HCT116 (cell line): ENCODE data around the gene ST6GAL2. TPM values are rescaled to one million over a fixed set of nuclear protein-coding genes. Genes with fewer than 3 reads are reported as not detected.

ENCODE experiments used
- ATAC-seq: fragments of 200-7000 bp; cut with Tn5 transposase; 2 replicates; pipeline ENCODE4 v1.9.1; 2020; ENCODE audit warnings: mild to moderate bottlenecking, moderate library complexity
- BruUV-seq: library from RNA; stranded (reverse); fragments of 400-500 nt; replicated peaks from 2 replicates; lab custom pipeline; 2021; lab: Mats Ljungman, UMichigan
- CTCF ChIA-PET: fragments of 300-600 bp; sonication (Branson Sonifier 250); formaldehyde crosslinking; loops from one replicate; lab custom pipeline; 2021; ENCODE audit warnings: antibody characterized with exemption; lab: Charles Lee
- POLR2A ChIA-PET: fragments of 300-600, 350-600 bp; sonication (Branson Sonifier 250); formaldehyde crosslinking; loops from one replicate; lab custom pipeline; 2021; ENCODE audit warnings: antibody characterized with exemption; lab: Charles Lee
- RAD21 ChIA-PET, 2 experiments: fragments of 300-600 bp; sonication (Branson Sonifier 250); formaldehyde crosslinking; loops; one replicate each; lab custom pipeline; 2023; ENCODE audit warnings: low total read pairs in 2 of 2; ENCODE audit not compliant: uncharacterized antibody in 2 of 2, unreplicated experiment in 2 of 2, low non-redundant PET in 1 of 2; lab: Charles Lee
- DNase-seq: peaks from one replicate; pipeline ENCODE4 v3.0.0-alpha.2; 2010; ENCODE audit warnings: low read depth, low spot score
- H2AFZ ChIP-seq: fragments of 200-600 bp; shearing (Covaris generic), sonication (generic); 2 replicates; pipeline ENCODE4 v1.6.1; 2017; ENCODE audit warnings: low read depth, mixed run types, mixed read lengths, antibody characterized with exemption, low read length; ENCODE audit not compliant: poor library complexity, severe bottlenecking
- H3K27ac ChIP-seq: 2 replicates; pipeline ENCODE4 v1.5.1; 2012; ENCODE audit warnings: low read depth, low read length
- H3K27me3 ChIP-seq: fragments of 200-600 bp; sonication (generic); 2 replicates; pipeline ENCODE4 v1.6.1; 2016; ENCODE audit warnings: mixed run types, low read length, mixed read lengths; ENCODE audit not compliant: insufficient read depth
- H3K36me3 ChIP-seq, 2 experiments: fragments of 200-500 bp in 1 of 2; fragments of 200-600 bp in 1 of 2; sonication (Bioruptor generic) in 1 of 2; sonication (generic) in 1 of 2; 2 replicates each; pipeline versions ENCODE4 v1.5.1 to v1.6.1; 2014 to 2016; ENCODE audit warnings: low read length in 2 of 2, inconsistent platforms in 1 of 2, mixed read lengths in 1 of 2, mixed run types in 1 of 2; ENCODE audit not compliant: insufficient read depth in 2 of 2, control insufficient read depth in 1 of 2
- H3K4me1 ChIP-seq, 2 experiments: fragments of 200-600 bp in 1 of 2; sonication (generic) in 1 of 2; 2 replicates each; pipeline versions ENCODE4 v1.5.1 to v1.6.1; 2012 to 2017; ENCODE audit warnings: low read length in 2 of 2, inconsistent platforms in 1 of 2, mild to moderate bottlenecking in 1 of 2, mixed read lengths in 1 of 2, mixed run types in 1 of 2, moderate library complexity in 1 of 2; ENCODE audit not compliant: insufficient read depth in 2 of 2, control insufficient read depth in 1 of 2
- H3K4me2 ChIP-seq: fragments of 200-600 bp; sonication (generic); 2 replicates; pipeline ENCODE4 v1.6.1; 2017; ENCODE audit warnings: mixed run types, low read length, mixed read lengths
- H3K4me3 ChIP-seq, 2 experiments: fragments of 200-600 bp in 1 of 2; sonication (generic) in 1 of 2; replicated peaks in 1 of 2; 2 replicates each; pipeline ENCODE4 v1.5.1; 2011 to 2016; ENCODE audit warnings: low read length in 2 of 2, control low read depth in 1 of 2, low read depth in 1 of 2, mild to moderate bottlenecking in 1 of 2, mixed read lengths in 1 of 2, mixed run types in 1 of 2
- H3K79me2 ChIP-seq: fragments of 200-600 bp; sonication (generic); 2 replicates; pipeline ENCODE4 v1.6.1; 2017; ENCODE audit warnings: mild to moderate bottlenecking, mixed run types, low read length, moderate library complexity, mixed read lengths; ENCODE audit not compliant: insufficient read depth
- H3K9ac ChIP-seq: fragments of 200-600 bp; sonication (generic); 2 replicates; pipeline ENCODE4 v1.6.1; 2016; ENCODE audit warnings: low read length, mixed read lengths
- H3K9me2 ChIP-seq: fragments of 200-600 bp; sonication (generic), shearing (Covaris generic); 2 replicates; pipeline ENCODE4 v1.6.1; 2017; ENCODE audit warnings: mixed run types, mild to moderate bottlenecking, moderate library complexity; ENCODE audit not compliant: insufficient read depth
- H3K9me3 ChIP-seq, 2 experiments: fragments of 200-500 bp in 1 of 2; fragments of 200-600 bp in 1 of 2; sonication (Bioruptor generic) in 1 of 2; sonication (generic) in 1 of 2; 2 replicates each; pipeline ENCODE4 v1.6.1; 2014 to 2017; ENCODE audit warnings: low read length in 2 of 2, mixed read lengths in 2 of 2, inconsistent platforms in 1 of 2, low read depth in 1 of 2, mild to moderate bottlenecking in 1 of 2, mixed run types in 1 of 2, moderate library complexity in 1 of 2; ENCODE audit not compliant: control insufficient read depth in 1 of 2, insufficient read depth in 1 of 2
- H4K20me1 ChIP-seq: fragments of 200-600 bp; sonication (generic), shearing (Covaris generic); 2 replicates; pipeline ENCODE4 v1.6.1; 2017; ENCODE audit warnings: mixed run types, mild to moderate bottlenecking, moderate library complexity; ENCODE audit not compliant: insufficient read depth
- CBX3 ChIP-seq: IDR thresholded peaks from 2 replicates; pipeline ENCODE4 v1.6.1; 2012; ENCODE audit warnings: low read depth
- CEBPB ChIP-seq: IDR thresholded peaks from 2 replicates; pipeline ENCODE4 v1.6.1; 2012; ENCODE audit warnings: low read depth
- CTCF ChIP-seq, 3 experiments: fragments of 200-600 bp in 1 of 3; sonication (generic) in 1 of 3; IDR thresholded peaks in 2 of 3; conservative IDR thresholded peaks in 1 of 3; 2 replicates each; pipeline ENCODE4 v1.5.1; 2012 to 2017; ENCODE audit warnings: low read depth in 2 of 3, low read length in 2 of 3, antibody characterized with exemption in 1 of 3, borderline replicate concordance in 1 of 3, control low read depth in 1 of 3, mild to moderate bottlenecking in 1 of 3, mixed read lengths in 1 of 3, mixed run types in 1 of 3, moderate library complexity in 1 of 3; ENCODE audit not compliant: insufficient read depth in 1 of 3
- EGR1 ChIP-seq: IDR thresholded peaks from 2 replicates; pipeline ENCODE4 v1.6.1; 2012; ENCODE audit warnings: low read depth
- EZH2 ChIP-seq: fragments of 200-600 bp; sonication (generic); IDR thresholded peaks from 2 replicates; pipeline ENCODE4 v1.6.1; 2017; ENCODE audit warnings: antibody characterized with exemption, mixed run types
- EZH2phosphoT487 ChIP-seq: fragments of 200-600 bp; IDR thresholded peaks from 2 replicates; pipeline ENCODE4 v1.6.1; 2018; ENCODE audit warnings: antibody characterized with exemption, borderline replicate concordance
- FOSL1 ChIP-seq: IDR thresholded peaks from 2 replicates; pipeline ENCODE4 v1.6.1; 2012; ENCODE audit warnings: low read depth
- JUND ChIP-seq: IDR thresholded peaks from 2 replicates; pipeline ENCODE4 v1.6.1; 2012
- POLR2A ChIP-seq: IDR thresholded peaks from 2 replicates; pipeline ENCODE4 v1.7.0; 2011; ENCODE audit warnings: borderline replicate concordance; ENCODE audit not compliant: insufficient read depth, insufficient read length; ENCODE audit errors: extremely low read depth
- POLR2AphosphoS5 ChIP-seq: IDR thresholded peaks from 2 replicates; pipeline ENCODE4 v1.6.1; 2011; ENCODE audit warnings: mild to moderate bottlenecking, low read depth, low read length, moderate library complexity
- RAD21 ChIP-seq: IDR thresholded peaks from 2 replicates; pipeline ENCODE4 v1.6.1; 2012; ENCODE audit warnings: low read depth, mild to moderate bottlenecking
- SIN3A ChIP-seq: IDR thresholded peaks from 2 replicates; pipeline ENCODE4 v1.6.1; 2012; ENCODE audit warnings: low read depth
- SP1 ChIP-seq: IDR thresholded peaks from 2 replicates; pipeline ENCODE4 v1.6.1; 2012; ENCODE audit warnings: low read depth
- SRF ChIP-seq: IDR thresholded peaks from 2 replicates; pipeline ENCODE4 v1.6.1; 2012; ENCODE audit warnings: low read depth
- TCF7L2 ChIP-seq: IDR thresholded peaks from 2 replicates; pipeline ENCODE4 v1.7.0; 2011; ENCODE audit warnings: borderline replicate concordance, inconsistent platforms; ENCODE audit not compliant: insufficient read depth, insufficient read length; ENCODE audit errors: extremely low read depth
- YY1 ChIP-seq: IDR thresholded peaks from 2 replicates; pipeline ENCODE4 v1.6.1; 2011; ENCODE audit warnings: low read length, low read depth, moderate library complexity, mild to moderate bottlenecking; ENCODE audit not compliant: insufficient replicate concordance; ENCODE audit errors: extremely low read depth
- ZBTB33 ChIP-seq: IDR thresholded peaks from 2 replicates; pipeline ENCODE4 v1.6.1; 2011; ENCODE audit warnings: mild to moderate bottlenecking, low read length, moderate library complexity; ENCODE audit not compliant: insufficient replicate concordance; ENCODE audit errors: extremely low read depth
- ZNF274 ChIP-seq: fragments of 200-500 bp; sonication (Bioruptor generic); IDR thresholded peaks from 2 replicates; pipeline ENCODE4 v1.6.1; 2014; ENCODE audit warnings: mild to moderate bottlenecking, low read depth, low read length, inconsistent platforms
- intact Hi-C: fragments of 100-400 bp; cut with micrococcal nuclease; formaldehyde crosslinking; loops from 2 replicates; pipeline ENCODE4 v1.10.0; 2022
- total RNA-seq: library from RNA; stranded (reverse); gene quantifications from one replicate; pipeline ENCODE4 v1.2.1, GENCODE V29; 2021; ENCODE audit not compliant: unreplicated experiment

The ST6GAL2 gene
- total RNA-seq, 1 experiment from 2014 or later = not detected

GRCh38 chr2:106849253-106849652 is 36.7 kb downstream of the ST6GAL2 start:
- RAD21 ChIA-PET = no interaction called here
- no peaks in the 10 kb centered on the region for H4K20me1 ChIP-seq
- H3K4me2 ChIP-seq = no peak overlapping the region
- no peak overlapping the region for H3K9ac ChIP-seq
- no peaks in the 10 kb centered on the region for H3K79me2 ChIP-seq
- H3K27me3 ChIP-seq = no peaks in the 10 kb centered on the region
- TF ChIP-seq POLR2AphosphoS5 = no peak
- TF ChIP-seq SIN3A = no peak
- intact Hi-C loops = no loop called here
- H3K9me2 ChIP-seq = no peaks in the 10 kb centered on the region
- H3K4me1 ChIP-seq = no peaks in the 10 kb centered on the region
- no peak overlapping the region for H3K27ac ChIP-seq
- H3K9me3 ChIP-seq = peaks cover 0 to 14% of the 10 kb centered on the region in 2 experiments; a peak in 2 of 4 replicates
- no peak for DNase-seq
- no TSS peak for BruUV-seq
- H3K4me3 ChIP-seq = no peak overlapping the region
- no peak for ATAC-seq
- POLR2A ChIA-PET = no interaction called here
- H3K36me3 ChIP-seq = no peaks in the 10 kb centered on the region
- CTCF ChIA-PET = no interaction called here
- no peak overlapping the region for H2AFZ ChIP-seq

GRCh38 chr2:106847366-106847765 is 38.6 kb downstream of the ST6GAL2 start:
- BruUV-seq = no TSS peak
- RAD21 ChIA-PET = no interaction called here
- intact Hi-C loops = no loop called here

More at GRCh38 chr2:106847366-106847765, 38.6 kb downstream of the ST6GAL2 start:
- no peaks in the 10 kb centered on the region for H3K27me3 ChIP-seq
- peaks cover 0 to 14% of the 10 kb centered on the region in 2 experiments; a peak in 2 of 4 replicates for H3K9me3 ChIP-seq
- H3K79me2 ChIP-seq = no peaks in the 10 kb centered on the region
- no peaks in the 10 kb centered on the region for H4K20me1 ChIP-seq
- TF ChIP-seq SRF = no peak
- TF ChIP-seq RAD21 = no peak
- no peak for TF ChIP-seq POLR2A
- no peak for TF ChIP-seq CTCF (IDR thresholded peaks at IDR 0.05 in 2 of 3, conservative IDR thresholded peaks at IDR 0.05 in 1 of 3; ENCODE audit: borderline replicate concordance in 1 of 3, insufficient read depth in 1 of 3, low read depth in 2 of 3, low read length in 2 of 3)
- TF ChIP-seq EGR1 = no peak
- TF ChIP-seq ZBTB33 = no peak
- TF ChIP-seq FOSL1 = no peak
- TF ChIP-seq EZH2phosphoT487 = no peak
- TF ChIP-seq EZH2 = no peak
- TF ChIP-seq SP1 = no peak
- TF ChIP-seq TCF7L2 = no peak
- no peak for TF ChIP-seq YY1
- no peak for TF ChIP-seq JUND
- no peak for TF ChIP-seq CBX3
- TF ChIP-seq ZNF274 = no peak
- TF ChIP-seq CEBPB = no peak
- no peak for TF ChIP-seq SIN3A
- POLR2A ChIA-PET = no interaction called here
- ATAC-seq = no peak
- no peaks in the 10 kb centered on the region for H3K36me3 ChIP-seq
- no peaks in the 10 kb centered on the region for H3K4me1 ChIP-seq
- no peak overlapping the region for H3K27ac ChIP-seq
- no peak overlapping the region for H3K4me2 ChIP-seq
- CTCF ChIA-PET = no interaction called here
- H3K9me2 ChIP-seq = no peaks in the 10 kb centered on the region
- DNase-seq = no peak
- no peak overlapping the region for H3K4me3 ChIP-seq
- no peak overlapping the region for H2AFZ ChIP-seq
- no peak overlapping the region for H3K9ac ChIP-seq
